ENCODE measurements around the gene TRIP10. TPM values are rescaled to one million over a fixed set of nuclear protein-coding genes. Genes with fewer than 3 reads are reported as not detected.

Gene TRIP10
- total and polyA plus RNA-seq, 8 donors = 30.1 to 111 (median 66.8) TPM

- no peak overlapping the region for H3K4me3 ChIP-seq
- H3K4me1 ChIP-seq = peaks cover 0 to 47% (median 13%) of the 10 kb centered on the region in 4 donors
- no peaks in the 10 kb centered on the region for H3K9me3 ChIP-seq
- peak overlapping the region in 2 of 5 donors; percentile 49 to 56 for H3K27ac ChIP-seq
- intact Hi-C loops (cut with DNase I; ENCODE audit: low total_unique reads) = no loop called here
- H3K27me3 ChIP-seq = peaks cover 0 to 24% (median 0%) of the 10 kb centered on the region in 3 donors
- no peak for DNase-seq
- TF ChIP-seq CTCF (IDR thresholded peaks at IDR 0.05) (no peak), POLR2AphosphoS5 (IDR thresholded peaks at IDR 0.05) (no peak), POLR2A (IDR thresholded peaks at IDR 0.05) (no peak), EP300 (IDR thresholded peaks at IDR 0.05) (no peak)
- no peaks in the 10 kb centered on the region for H3K36me3 ChIP-seq
Observed at GRCh38 chr19:6721138-6721474, 18.4 kb upstream of the TRIP10 start.

- intact Hi-C loops (cut with DNase I; ENCODE audit: low total_unique reads) = no loop called here
- TF ChIP-seq EP300 (IDR thresholded peaks at IDR 0.05) (no peak), POLR2A (IDR thresholded peaks at IDR 0.05) (no peak), POLR2AphosphoS5 (IDR thresholded peaks at IDR 0.05) (no peak), CTCF (IDR thresholded peaks at IDR 0.05) (no peak)
- Histone ChIP-seq H3K36me3 (no peaks in the 10 kb centered on the region), H3K27me3 (peaks cover 0 to 23% (median 0%) of the 10 kb centered on the region in 3 donors), H3K9me3 (no peaks in the 10 kb centered on the region), H3K4me1 (peaks cover 0 to 47% (median 13%) of the 10 kb centered on the region in 4 donors), H3K4me3 (no peak overlapping the region), H3K27ac (peak overlapping the region in 1 of 5 donors; percentile 56)
- WGBS, 5 donors = 64 to 75% (median 68%) methylated on average over 5 of the region's 5 CpGs
- DNase-seq = no peak
Observed at GRCh38 chr19:6721773-6722172, 17.7 kb upstream of the TRIP10 start.

GRCh38 chr19:6723108-6723618, 16.3 kb upstream of the TRIP10 start:
- Histone ChIP-seq H3K27ac (peak overlapping the region in 4 of 5 donors; percentile 53 to 62 (median 57)), H3K4me1 (peaks cover under 1 to 49% (median 13%) of the 10 kb centered on the region in 4 donors), H3K27me3 (peaks cover 0 to 13% (median 0%) of the 10 kb centered on the region in 3 donors), H3K9me3 (no peaks in the 10 kb centered on the region), H3K36me3 (no peaks in the 10 kb centered on the region), H3K4me3 (no peak overlapping the region)
- WGBS, 5 donors = 24 to 31% (median 31%) methylated on average over 13 of the region's 13 CpGs
- peak in 1 of 2 donors; percentile 75 for DNase-seq
- TF ChIP-seq EP300 (IDR thresholded peaks at IDR 0.05) = no peak
- TF ChIP-seq POLR2A (IDR thresholded peaks at IDR 0.05) = no peak
- no peak for TF ChIP-seq POLR2AphosphoS5 (IDR thresholded peaks at IDR 0.05)
- TF ChIP-seq CTCF (IDR thresholded peaks at IDR 0.05) = no peak
- intact Hi-C loops (cut with DNase I; ENCODE audit: low total_unique reads) = no loop called here

- no peaks in the 10 kb centered on the region for H3K9me3 ChIP-seq
- peaks cover 6 to 54% (median 16%) of the 10 kb centered on the region in 4 donors for H3K4me1 ChIP-seq
- DNase-seq = no peak
- peaks cover 0 to 8% (median 0%) of the 10 kb centered on the region in 3 donors for H3K27me3 ChIP-seq
- no peak overlapping the region for H3K4me3 ChIP-seq
- 50 to 77% (median 73%) methylated on average over 5 of the region's 5 CpGs for WGBS, 5 donors
- intact Hi-C loops (cut with DNase I; ENCODE audit: low total_unique reads) = no loop called here
- no peaks in the 10 kb centered on the region for H3K36me3 ChIP-seq
- peak overlapping the region in 4 of 5 donors; percentile 53 to 62 (median 57) for H3K27ac ChIP-seq
- TF ChIP-seq POLR2AphosphoS5 (IDR thresholded peaks at IDR 0.05) = no peak
- TF ChIP-seq POLR2A (IDR thresholded peaks at IDR 0.05) = no peak
- no peak for TF ChIP-seq EP300 (IDR thresholded peaks at IDR 0.05)
- no peak for TF ChIP-seq CTCF (IDR thresholded peaks at IDR 0.05)
Observed at GRCh38 chr19:6723738-6724137, 15.7 kb upstream of the TRIP10 start.
